Measurements from ENCODE around the gene TIMP2.
"Not testable (repeated sequence)": the region's sequence is repeated elsewhere in the genome, so short reads cannot be mapped to it uniquely, and the experiment has no call there.

Gene TIMP2

DNA sequence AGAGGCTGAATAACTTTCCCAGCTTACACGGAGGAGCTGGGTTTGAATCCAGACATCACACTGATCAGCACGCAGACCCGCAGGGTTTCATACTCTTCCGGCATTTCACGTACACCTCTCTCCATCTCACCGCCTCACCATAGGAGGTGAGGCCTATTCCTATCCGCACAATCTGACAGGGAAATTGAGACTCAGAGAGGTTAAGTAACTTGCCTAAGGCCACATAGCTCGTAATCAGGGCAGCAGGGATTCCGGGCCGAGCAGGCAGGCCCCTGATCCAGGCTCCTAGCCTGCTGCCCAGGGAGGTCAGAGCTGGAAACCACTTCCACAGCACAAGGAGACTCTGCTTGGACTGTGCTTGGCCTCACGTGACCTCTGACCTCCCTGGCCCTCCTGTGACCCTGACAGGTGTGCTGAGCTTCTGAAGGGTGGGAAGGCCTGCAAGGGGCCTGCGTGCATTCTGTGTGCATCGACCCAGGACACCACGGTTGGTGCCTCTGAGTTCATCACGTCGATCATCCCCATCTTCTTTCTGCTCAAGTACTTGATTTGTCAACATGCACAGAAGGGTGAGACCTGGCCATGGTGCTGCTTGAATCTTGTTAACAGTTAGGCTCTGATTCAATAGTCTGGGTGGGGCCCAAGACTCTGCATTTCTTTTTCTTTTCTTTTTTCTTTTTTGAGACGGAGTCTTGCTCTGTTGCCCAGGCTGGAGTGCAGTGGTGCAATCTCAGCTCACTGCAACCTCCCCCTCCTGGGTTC is 26.9 kb downstream of the TIMP2 start:
- DNase-seq, result no peak
- intact Hi-C loops (cut with DNase I), result no loop called here

DNA sequence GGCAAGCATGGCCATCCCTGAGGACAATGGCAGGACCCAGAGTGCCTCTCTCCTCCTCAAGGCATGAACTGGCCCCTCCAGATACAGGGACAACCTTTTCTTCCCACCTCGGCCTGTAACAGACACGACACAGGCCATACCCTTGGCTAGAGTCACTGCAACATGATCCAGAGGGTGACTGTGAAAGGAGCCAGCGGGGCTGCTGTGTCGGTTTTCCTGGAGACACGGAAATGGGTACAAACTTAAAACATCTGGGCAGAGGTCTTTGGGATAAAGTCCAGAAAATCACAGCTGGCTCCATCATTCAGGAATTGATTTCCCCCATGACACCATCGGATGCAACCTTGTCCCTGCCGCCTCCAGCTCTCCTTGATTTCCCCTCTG is 27.5 kb downstream of the TIMP2 start:
- intact Hi-C loops (cut with DNase I), result no loop called here
- DNase-seq, result no peak

DNA sequence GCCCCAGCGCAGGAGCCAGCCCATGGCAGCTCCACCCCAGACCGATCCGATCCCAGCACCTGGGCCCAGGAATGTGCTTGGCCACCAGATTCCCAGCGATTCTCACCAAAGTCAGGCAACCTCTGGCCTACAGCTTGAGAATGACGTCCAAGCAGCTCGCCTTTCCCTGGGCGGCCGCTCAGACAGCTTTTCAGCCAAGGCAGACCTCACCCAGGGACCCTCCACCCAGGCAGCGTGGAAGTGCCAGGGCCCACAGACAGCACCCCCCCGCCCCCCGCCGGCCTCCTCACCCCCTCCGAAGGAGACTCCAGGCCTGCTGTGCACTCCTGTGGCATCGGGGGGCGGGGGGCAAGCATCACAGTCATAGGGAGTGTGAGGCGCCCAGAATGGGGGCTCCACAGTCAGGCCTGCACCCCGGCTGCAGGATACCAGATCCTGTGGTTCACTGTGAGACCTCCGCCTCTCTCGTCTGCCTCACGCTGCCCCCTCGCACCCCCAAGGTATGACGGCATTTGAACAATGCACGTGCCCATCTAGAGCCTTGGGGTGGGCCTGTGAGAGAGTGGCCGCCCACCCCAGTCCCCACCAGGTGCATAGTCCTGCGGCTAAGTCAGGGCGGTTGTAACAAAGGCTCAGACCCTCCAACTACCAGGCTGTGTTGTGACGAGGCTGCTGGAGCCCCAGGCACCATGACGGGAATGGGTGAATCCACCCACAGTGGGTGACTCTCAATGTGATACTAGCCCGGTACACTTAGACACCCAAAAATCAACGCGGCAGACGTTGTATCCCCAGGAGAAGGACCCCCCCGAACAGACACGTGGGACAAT is 28.1 kb downstream of the TIMP2 start:
- no peak for DNase-seq
- intact Hi-C loops (cut with DNase I), result no loop called here

DNA sequence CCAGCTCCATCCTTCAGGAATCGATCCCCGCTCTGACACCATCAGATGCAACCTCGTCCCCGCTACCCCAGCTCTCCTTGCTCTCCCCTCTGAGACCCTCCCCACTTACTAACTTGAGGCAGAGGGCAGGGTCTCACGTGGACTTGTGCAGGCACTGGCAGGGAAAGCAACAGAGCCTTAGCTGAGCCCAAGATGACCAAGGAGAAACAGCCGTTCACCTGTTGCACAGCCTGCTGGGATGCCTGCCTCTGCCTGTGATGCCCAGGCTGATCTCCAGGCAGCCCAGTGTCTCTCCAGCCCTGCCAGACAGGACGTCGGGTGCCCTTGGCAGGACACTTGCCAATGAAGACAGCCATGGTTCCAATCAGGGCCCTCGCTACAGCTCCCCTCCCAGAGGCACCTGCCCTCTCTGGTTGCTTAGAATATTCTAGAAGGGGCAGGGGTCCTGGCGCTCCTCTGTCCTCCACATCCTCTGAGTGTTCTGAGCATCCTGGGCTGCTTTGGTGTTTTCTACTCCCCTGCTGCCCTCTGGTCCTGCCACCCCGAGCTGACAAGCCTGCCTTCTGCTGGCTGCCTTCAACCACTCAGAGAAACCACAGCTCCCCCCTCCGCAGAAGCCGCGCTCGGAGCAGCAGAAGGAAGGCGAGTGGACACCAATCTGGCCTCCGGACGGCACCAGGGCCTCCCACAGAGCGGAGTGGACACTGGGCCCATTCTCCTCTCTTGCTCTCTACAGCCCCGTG is 28.9 kb downstream of the TIMP2 start:
- peak; percentile 77 to 95 (median 87) for DNase-seq
- intact Hi-C loops (cut with DNase I), result no loop called here

DNA sequence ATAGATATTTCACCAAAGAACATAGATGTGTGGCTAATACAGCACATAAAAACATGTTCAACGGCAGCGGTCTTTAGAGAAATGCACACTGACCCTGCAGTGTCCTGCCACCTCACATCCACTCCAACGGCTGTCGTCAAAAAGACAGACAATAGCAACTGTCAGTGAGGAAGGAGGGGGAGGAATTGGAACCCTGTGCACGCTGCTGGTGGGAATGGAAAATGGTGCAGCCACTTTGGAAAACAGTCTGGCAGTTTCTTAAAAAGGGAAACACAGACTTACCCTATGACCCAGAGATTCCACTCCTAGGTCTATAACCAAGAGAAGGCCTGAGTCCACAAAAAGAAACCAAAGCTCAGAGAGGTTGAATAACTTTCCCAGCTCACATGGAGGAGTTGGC is 29.9 kb downstream of the TIMP2 start:
- peak in 8 of 42 donors; percentile 41 to 81 (median 53) for DNase-seq
- intact Hi-C loops (cut with DNase I), result no loop called here

DNA sequence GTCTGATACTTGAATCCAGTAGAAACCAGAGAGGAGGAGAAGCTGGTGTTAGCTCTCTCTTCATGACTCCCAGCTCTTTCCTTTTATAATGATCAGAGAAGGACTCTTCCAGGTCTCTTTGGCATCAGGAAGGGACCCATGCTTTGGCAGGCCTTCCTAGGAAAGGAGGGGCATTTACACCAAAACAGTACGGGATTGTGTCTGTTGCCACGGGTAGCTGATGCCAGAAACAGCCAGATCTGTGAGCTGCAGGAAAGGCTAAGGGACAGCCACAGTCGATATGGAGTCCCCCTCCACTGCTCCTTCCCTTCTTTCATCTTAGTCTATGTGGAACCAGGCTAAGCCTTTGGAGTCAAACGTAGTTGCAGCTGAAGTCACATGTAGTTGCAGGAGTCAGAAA is 31.5 kb downstream of the TIMP2 start:
- DNase-seq, result peak in 26 of 42 donors; percentile 39 to 83 (median 63)
- intact Hi-C loops (cut with DNase I), result no loop called here

DNA sequence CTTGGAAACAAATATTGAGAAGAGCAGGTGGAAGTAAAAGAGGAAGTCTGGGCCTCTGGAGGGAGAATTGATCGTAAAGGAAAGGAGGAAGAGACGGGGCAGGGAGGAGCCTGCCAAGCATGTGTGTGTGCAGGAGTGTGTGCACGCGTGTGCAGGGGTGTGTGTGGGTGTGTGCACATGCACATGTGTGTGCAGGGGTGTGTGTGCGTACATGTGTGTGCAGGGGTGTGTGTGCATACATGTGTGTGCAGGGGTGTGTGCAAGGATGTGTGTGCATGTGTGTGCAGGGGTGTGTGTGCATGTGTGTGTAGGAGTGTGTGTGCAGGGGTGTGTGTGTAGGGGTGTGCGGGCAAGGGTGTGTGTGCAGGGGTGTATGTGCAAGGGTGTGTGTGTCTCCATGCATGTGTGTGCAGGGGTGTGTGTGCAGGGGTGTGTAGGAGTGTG is 32.2 kb downstream of the TIMP2 start:
- intact Hi-C loops (cut with DNase I), result no loop called here

DNA sequence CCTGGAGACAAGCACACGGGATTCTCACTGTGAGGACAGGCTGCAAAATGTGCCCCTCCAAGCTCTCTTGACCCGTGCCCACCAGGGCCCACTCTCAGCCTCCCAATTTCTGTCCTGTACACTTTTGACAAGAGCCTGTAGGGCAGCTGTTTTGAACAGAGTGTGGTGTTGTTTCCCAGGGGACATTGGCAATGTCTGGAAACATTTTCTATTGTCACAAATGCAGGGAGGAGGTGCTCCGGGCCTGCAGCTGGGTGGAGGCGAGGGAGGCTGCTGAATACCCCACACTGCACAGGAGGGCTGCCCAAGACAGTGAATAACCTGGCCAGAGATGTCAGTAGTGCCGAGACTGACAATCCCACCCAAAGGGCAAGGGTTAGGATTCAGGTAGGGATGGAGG is 32.7 kb downstream of the TIMP2 start:
- peak in 37 of 42 donors; percentile 22 to 86 (median 62) for DNase-seq

More for the DNA sequence above, 32.2 kb downstream of the TIMP2 start:
- DNase-seq, result no peak

DNA sequence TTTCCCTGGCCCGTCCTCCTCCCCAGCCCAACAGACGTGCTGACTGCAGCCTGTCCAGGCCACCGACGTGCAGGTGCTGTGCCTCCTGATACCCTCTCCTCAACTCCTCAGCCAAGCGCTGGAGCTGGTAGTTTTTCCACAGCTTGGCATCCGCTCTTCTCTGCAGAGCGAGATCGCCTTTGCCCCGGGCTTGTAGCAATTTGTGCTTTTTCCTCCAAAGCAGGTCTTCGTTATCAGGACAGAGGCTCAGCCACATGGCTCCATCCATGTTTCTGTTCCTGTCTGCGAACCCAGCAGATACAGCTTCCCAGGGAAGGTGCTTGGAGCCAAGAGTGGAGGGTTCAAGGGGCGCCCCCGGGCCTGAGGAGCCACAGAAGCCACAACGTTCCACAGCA is 33.1 kb downstream of the TIMP2 start:
- intact Hi-C loops (cut with DNase I), result no loop called here

More for the DNA sequence above, 32.7 kb downstream of the TIMP2 start:
- intact Hi-C loops (cut with DNase I), result no loop called here

DNA sequence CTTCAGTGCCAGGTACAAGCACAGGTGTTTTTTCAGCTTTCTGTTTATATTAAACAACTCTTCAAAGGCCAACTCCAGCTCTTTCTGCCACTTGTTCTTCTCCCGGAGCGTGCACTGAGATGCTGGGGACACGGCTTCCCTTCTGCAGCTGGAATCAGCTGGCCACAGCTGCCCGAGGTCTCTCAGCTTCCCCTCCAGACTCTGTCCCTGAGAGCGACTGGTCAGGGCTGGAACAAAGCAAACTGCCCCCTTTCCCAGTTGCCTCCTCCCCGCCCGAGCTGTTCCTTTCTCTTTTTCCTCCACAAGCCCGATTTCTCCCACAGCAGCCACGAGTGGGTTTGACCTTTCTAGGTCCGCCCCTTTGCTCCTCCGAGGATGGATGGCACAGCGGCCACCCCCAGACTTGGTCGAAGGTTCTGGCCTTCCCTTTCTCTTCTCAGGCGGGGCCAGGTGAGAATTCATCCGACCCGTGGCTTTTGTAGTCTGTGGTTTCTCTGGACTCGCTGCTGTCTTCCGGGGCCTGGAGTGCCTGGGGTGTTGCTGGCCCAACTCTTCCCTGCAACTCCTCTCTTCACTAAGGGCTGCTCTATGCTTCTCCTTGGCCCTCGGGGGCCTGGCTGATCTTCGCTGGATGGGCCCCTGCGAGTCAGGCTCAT is 33.7 kb downstream of the TIMP2 start:
- intact Hi-C loops (cut with DNase I), result no loop called here
- DNase-seq, result peak in 15 of 42 donors; percentile 27 to 76 (median 49)

More for the DNA sequence above, 33.1 kb downstream of the TIMP2 start:
- no peak for DNase-seq

DNA sequence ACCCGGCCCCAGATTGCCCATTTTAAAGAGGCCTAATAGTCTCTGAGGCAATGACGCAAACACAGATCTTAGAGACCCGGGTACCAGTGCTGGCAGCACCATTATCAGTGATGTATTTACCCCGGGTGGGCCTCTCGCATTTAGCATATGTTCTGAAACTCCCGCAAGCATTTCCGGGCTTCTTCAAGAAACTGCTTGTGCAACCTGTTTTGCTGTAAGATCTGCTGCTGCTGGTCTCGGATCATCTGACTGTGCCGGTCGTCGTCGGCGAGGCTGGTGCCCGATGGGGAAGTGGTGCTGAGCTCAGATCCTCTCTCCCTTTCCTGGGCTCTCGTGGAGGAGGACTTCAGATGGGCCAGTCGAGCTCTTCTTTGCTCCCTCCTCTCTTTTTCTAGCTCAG is 34.7 kb downstream of the TIMP2 start:
- intact Hi-C loops (cut with DNase I), result no loop called here
- peak in 37 of 42 donors; percentile 27 to 79 (median 62) for DNase-seq

DNA sequence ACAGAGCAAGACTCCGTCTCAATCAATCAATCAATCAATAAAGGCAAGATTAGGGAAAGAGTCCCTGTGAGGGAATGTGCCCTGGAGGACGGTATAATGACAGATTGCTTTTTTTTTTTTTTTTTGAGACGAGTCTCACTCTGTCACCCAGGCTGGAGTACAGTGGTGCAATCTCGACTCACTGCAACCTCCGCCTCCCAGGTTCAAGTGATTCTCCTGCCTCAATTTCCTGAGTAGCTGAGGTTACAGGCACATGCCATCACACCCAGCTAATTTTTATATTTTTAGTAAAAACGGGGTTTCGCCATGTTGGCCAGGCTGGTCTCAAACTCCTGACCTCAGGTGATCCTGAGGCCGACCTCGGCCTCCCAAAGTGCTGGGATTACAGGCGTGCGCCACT is 35.1 kb downstream of the TIMP2 start:
- intact Hi-C loops (cut with DNase I); DNase-seq: not testable (repeated sequence)

DNA sequence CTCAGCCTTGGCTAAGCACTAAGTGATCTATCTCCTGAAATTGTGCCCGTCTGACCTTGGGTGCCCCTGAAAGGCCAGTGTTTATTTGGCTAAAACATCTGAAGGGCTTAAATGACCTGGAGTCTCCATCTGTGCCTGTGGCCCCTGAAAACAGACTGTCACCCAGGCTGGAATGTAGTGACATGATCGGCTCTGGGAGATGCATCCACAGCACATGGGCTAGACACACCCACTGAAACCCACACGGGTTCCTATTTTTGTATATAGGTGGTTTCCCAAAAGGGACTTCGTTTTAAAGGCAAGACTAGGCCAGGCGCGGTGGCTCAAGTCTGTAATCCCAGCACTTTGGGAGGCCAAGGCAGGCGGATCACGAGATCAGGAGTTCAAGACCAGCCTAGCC is 35.7 kb downstream of the TIMP2 start:
- DNase-seq, result no peak
- intact Hi-C loops (cut with DNase I), result no loop called here

DNA sequence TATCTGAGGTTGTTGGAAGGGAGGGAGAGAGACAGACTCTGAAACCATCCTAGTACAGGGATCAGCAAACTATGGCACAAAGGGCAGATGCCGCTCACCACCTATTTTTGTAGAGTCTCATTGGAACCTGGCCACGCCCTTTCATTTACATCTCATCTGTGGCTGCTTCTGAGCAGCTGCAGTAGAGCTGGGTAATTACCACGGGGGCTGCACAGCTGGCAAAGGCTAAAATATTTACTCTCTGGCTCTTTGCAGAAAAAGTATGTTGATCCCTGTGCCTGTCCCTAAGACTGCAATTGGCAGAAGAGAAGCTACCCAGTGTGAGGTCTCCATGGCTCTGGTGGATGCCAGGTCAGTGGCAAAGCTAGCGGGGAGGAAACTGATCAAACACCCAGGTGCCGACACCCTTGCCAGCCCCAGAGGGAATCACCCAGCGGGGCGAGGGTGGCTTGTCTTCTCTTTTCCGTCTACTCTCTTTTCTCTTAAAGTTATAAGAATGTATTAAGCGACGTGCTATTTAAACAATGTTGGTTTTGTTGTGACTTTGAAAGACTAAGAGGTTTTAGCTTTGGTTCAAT is 36.2 kb downstream of the TIMP2 start:
- DNase-seq, result no peak
- intact Hi-C loops (cut with DNase I), result no loop called here

DNA sequence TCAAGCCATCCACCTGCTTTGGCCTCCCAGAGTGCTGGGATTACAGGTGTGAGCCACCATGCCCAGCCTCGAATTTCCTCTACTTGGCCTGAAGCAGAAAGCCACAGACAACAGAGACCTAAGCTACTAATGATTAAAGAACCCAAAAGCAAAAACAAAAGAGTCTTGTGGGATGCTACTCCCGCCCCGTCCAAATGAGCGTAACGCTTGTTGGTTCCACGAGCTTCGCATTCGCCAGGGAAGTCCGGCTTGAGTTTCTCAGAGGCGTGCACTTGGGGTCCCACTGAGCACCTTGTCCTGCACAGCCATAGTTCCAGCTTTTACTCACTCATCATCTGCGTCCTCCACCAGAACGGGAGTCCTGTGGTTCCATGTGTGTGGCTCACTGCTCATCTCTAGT is 38.2 kb downstream of the TIMP2 start:
- no peak for DNase-seq
- intact Hi-C loops (cut with DNase I), result no loop called here

DNA sequence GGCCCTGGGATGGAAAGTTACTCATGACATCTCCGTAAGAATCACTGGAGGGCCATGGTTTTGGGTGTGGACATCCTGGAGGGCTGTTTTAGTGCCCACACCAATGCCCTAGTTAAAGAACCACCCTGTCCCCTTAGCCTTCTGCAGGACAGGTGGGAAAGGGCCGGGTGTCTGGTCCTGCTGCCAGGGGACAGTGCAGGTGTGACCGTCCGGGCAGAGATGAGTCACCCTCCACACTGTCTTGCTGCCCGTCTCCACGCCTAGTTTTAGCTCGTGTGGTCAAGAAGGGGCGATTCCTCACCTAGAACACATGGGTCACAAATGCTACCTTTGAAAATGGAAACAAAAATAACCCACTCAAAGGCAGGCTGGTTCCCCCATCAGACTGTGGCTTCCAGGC is 39.2 kb downstream of the TIMP2 start:
- no peak for DNase-seq

DNA sequence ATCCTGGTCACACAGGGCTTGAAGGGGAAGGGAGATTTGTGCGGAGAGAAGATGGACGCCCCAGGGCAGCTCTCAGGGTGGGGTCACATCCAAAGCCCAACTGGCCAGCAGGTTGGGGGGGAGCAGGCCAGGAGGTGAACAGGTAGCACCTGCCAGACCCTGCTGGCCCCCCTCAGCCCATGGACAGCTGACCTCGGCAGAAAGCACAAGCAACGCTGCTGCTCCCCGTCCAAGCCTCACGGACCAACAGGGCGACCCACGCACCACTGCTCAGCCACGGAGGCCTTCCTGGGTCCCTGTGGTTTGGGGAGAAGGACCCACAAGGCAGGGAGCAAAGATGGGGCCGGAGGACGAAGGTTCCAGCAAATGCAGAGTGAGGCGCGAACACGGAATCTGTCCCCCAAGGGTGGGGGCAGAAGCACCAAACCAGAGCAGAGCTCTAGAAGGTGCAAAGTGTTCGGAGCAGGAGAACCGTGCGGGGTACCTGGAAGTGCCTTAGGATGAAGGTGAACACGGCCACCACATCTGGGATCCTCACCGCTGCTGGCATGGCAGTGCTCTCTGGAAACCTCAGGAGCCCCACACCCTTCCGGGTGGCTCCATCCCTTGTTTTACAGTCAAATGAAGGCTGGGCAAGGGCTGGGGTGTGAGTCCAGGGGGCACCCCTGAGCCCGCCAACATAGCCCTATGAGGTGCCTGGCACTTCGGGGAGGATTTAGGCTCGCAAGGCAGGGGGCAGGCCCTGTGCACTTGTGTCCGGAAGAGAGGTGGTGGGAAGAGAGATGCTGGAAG is 40.1 kb downstream of the TIMP2 start:
- DNase-seq, result no peak

More for the DNA sequence above, 39.2 kb downstream of the TIMP2 start:
- intact Hi-C loops (cut with DNase I), result no loop called here

More for the DNA sequence above, 40.1 kb downstream of the TIMP2 start:
- intact Hi-C loops (cut with DNase I), result loop anchor here (5.0 kb wide), 1 partner anchor 47 kb away; no protein-coding TSS in a partner anchor
